Sciatic nerve (tissue), 2 donors: ENCODE data around the gene KDM8. TPM values are rescaled to one million over a fixed set of nuclear protein-coding genes. Genes with fewer than 3 reads are reported as not detected.
A peak's percentile ranks its signal among the peaks of the same experiment; 100 is the strongest.
"Not testable (repeated sequence)": the region's sequence is repeated elsewhere in the genome, so short reads cannot be mapped to it uniquely, and the experiment has no call there.

ENCODE experiments used
- ATAC-seq: fragments of 200-7000 bp; cut with Tn5 transposase; one replicate; pipeline ENCODE4 v1.9.1; 2020; ENCODE audit warnings: mild to moderate bottlenecking, moderate library complexity
- DNase-seq: peaks from one replicate; pipeline ENCODE4 v3.0.0-alpha.2; 2020; ENCODE audit warnings: low spot score
- intact Hi-C: fragments of 100-400 bp; cut with DNase I; formaldehyde crosslinking; loops from one replicate; pipeline ENCODE4 v1.14.2; 2022
- total RNA-seq: library from RNA; stranded (reverse); fragmentation: NEBNext Ultra II Directional; extraction: Animal tissue kit (Norgen Biotek cat#: 25700); gene quantifications from one replicate; pipeline ENCODE4 v1.2.1, GENCODE V29; 2021
- donor health status: DM: no; HTN: no; CAD: no.
- donor health status: DM: no; HTN: no; CAD: no.

KDM8 gene
- total RNA-seq, 1 donor from 2014 or later: 8.3 TPM

- no peak for ATAC-seq
- intact Hi-C loops: no loop called here
- no peak for DNase-seq
These were observed 48.9 kb downstream of the KDM8 start for GRCh38 chr16:27252206-27252585.

DNA sequence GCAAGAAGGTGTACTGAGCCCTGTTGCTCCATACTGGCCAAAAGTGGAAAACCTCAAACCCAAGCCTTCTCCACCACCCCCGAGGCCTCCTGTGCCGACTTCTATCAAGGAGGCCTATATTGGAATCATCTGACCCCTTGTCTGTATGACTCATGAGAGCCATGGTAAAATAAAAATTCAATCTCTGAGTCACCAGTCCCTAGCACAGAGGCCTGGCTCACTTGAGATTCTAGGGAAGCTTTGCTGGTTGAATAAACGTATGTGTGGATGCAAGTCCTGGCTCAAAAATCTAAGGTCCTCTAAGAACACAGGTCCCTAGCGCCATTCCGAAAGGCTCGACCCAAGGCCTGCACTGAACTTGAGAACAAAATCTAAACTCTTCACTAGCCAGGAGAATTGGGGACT is 50.2 kb downstream of the KDM8 start:
- intact Hi-C loops: no loop called here
- DNase-seq (peak; percentile 30), ATAC-seq (peak; percentile 52)

DNA sequence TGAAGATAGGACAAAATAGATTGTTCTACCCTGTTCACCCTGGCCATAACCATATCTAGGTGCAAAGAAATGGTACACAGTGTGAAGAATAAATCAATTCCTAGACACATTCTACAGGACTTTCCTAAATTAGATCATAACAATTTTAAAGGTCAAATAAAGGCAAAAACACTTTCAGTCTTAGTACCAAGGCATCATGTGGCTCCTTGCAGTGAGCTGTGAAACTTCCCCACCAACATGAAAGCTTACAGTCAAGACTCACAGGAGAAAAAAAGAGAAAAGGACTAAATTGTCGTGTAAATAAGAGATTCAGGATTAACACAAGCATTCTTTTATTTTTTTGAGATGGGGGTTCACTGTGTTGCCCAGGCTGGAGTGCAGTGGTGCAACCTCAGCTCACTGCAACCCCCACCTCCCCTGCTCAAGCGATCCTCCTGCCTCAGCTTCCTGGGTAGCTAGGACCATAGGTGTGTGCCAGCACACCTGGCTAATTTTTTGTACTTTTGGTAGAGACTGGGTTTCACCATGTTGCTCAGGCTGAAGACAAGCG is 51.0 kb downstream of the KDM8 start:
- intact Hi-C loops: no loop called here
- ATAC-seq: no peak
- DNase-seq: no peak

- ATAC-seq (no peak), DNase-seq (no peak)
- intact Hi-C loops: no loop called here
These were observed 53.5 kb downstream of the KDM8 start for GRCh38 chr16:27256861-27257260.

GRCh38 chr16:27257271-27257670 is 53.9 kb downstream of the KDM8 start:
- intact Hi-C loops: no loop called here
- peak; percentile 46 for DNase-seq
- ATAC-seq: no peak

- intact Hi-C loops: no loop called here
- no peak for DNase-seq
These were observed 55.0 kb downstream of the KDM8 start for GRCh38 chr16:27258241-27258734.

GRCh38 chr16:27259710-27260109 is 56.4 kb downstream of the KDM8 start:
- ATAC-seq (no peak), DNase-seq (no peak)
- intact Hi-C loops: no loop called here

More at GRCh38 chr16:27258241-27258734, 55.0 kb downstream of the KDM8 start:
- no peak for ATAC-seq

DNA sequence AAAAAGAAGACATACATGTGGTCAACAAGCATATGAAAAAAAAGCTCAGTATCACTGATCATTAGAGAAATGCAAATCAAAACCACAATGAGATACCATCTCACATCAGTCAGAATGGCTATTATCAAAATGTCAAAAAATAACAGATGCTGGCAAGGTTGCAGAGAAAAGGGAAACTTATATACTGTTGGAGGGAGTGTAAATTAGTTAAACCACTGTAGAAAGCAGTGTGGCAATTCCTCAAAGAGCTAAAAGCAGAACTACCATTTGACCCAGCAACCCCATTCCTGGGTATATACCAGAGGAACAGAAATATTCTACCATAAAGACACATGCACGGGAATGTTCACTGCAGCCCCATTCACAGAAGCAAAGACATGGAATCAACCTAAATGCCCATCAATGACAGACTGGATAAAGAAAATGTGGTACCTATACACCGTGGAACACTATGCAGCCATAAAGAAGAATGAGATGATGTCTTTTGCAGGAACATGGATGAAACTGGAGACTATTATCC is 59.6 kb downstream of the KDM8 start:
- DNase-seq, ATAC-seq, intact Hi-C loops: not testable (repeated sequence)

DNA sequence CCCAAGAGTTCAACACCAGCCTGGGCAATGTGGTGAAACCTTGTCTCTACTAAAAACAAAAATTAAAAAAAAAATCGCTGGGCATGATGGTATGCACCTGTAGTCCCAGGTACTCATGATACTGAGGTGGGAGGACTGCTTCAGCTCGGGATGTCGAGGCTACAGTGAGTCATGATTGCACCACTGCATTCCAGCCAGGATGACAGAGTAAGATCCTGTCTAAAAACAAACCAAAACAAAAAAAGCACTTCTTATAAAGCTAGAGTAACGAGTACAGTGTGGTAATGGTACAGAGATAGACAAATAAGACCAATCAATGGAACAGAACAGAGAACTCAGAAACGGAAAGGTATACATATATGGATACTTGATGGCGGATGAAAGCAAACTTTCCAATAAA is 60.8 kb downstream of the KDM8 start:
- DNase-seq: no peak
- ATAC-seq: no peak
- intact Hi-C loops: no loop called here

DNA sequence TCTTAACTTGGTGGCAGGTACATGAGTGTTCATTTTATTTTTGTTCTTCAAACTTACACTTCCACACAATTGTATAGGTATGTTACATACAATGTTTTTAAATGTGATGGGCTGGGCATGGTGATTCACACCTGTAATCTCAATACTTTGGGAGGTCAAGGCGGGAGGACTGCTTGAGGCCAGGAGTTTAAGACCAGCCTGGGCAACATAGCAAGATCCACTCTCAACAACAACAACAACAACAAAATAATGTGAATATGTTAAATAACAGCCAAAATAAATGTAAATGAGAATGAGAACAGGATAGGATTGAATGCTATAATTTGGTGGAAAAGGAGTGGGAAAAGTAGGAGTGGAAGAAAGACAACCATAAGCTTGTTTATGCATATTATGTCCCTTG is 62.7 kb downstream of the KDM8 start:
- ATAC-seq: no peak
- intact Hi-C loops: no loop called here
- DNase-seq: no peak

GRCh38 chr16:27267037-27267677 is 63.8 kb downstream of the KDM8 start:
- intact Hi-C loops: no loop called here
- ATAC-seq (no peak), DNase-seq (no peak)

DNA sequence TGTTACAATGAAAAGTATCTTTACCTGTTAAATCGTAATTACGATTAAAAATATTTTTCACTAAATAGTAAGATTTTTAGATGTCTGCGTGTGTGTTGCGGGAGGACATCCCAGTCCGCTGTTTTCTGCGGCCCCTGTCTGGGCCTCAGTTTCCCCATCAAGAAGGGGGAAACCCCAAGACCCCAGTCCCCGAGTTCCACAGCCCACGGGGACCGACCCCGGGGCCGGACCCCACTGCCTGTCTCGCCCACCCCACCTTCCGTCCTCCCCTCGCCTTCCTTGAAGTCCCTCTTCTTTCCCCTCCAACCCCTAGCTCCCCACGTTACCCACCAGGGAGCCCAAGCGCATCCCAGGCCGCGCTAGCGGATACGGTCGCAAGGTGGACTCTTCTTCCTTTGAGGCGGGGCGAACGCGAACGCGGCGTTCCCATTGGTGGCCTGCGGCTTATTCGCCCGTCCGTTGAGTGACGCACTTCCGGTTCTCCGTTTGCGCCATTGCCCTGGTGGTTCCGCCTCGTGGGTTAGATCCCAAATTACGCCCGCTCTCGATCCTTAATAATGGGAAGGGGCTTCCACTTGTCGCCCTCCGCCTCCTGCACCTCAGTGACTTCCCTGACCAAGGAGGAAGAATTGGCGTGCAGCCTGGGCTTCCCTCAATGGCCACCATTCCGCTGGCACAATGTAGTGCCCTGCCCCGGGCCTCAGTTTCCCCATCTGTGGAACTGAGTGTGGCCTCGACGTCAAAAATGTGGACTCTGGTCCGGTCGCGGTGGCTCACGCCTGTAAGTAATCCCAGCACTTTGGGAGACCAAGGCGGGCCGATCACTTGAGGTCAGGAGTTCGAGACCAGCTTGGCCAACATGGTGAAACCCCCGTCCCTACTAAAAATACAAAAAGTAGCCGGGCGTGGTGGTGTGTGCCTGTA is 65.3 kb downstream of the KDM8 start, which contains the start of gene NSMCE1:
Gene NSMCE1 (minus strand): TSS at position 397 of the 924 bp plus-strand sequence. CDS start 11,202 bp downstream, outside the sequence.
- intact Hi-C loops: no loop called here
- ATAC-seq: peak; percentile 100
- DNase-seq: peak; percentile 99

GRCh38 chr16:27269300-27270150 is 66.2 kb downstream of the KDM8 start:
- intact Hi-C loops: no loop called here
- no peak for ATAC-seq
- no peak for DNase-seq

- no peak for ATAC-seq
- intact Hi-C loops: no loop called here
- DNase-seq: no peak
These were observed 67.0 kb downstream of the KDM8 start for GRCh38 chr16:27270349-27270748.

Other genes with a start within 250 kb of the KDM8 start
- gene C16orf82, start 136.6 kb upstream of the KDM8 start, total RNA-seq: 0.22 TPM
- gene NSMCE1, start 65.2 kb downstream of the KDM8 start, total RNA-seq: 39.5 TPM
- 62.8 TPM for gene IL4R, start 110.4 kb downstream of the KDM8 start, total RNA-seq
- 1.7 TPM for gene IL21R, start 198.6 kb downstream of the KDM8 start, total RNA-seq